AG04450 (cell line): ENCODE measurements around the gene ZNF429. TPM values are rescaled to one million over a fixed set of nuclear protein-coding genes. Genes with fewer than 3 reads are reported as not detected.
"Not testable (repeated sequence)": the region's sequence is repeated elsewhere in the genome, so short reads cannot be mapped to it uniquely, and the experiment has no call there.

ENCODE experiments used
- CTCF ChIA-PET: fragments of 300-600, 350-600 bp; formaldehyde crosslinking; extraction: SDS; loops from one replicate; lab custom pipeline; 2022; ENCODE audit warnings: antibody characterized with exemption, inconsistent platforms; lab: Charles Lee
- POLR2A ChIA-PET: fragments of 350-600 bp; formaldehyde crosslinking; extraction: SDS; loops from one replicate; lab custom pipeline; 2021; ENCODE audit warnings: antibody characterized with exemption, inconsistent platforms; lab: Yijun Ruan, JAX
- DNase-seq: peaks from one replicate; pipeline ENCODE4 v3.0.0-alpha.2; 2011; ENCODE audit warnings: low read depth, low spot score
- H3K27ac ChIP-seq: one replicate; pipeline ENCODE4 v1.5.1; 2012; ENCODE audit warnings: low read depth, low read length, control low read depth
- H3K27me3 ChIP-seq: one replicate; pipeline ENCODE4 v1.6.0; 2012; ENCODE audit warnings: low read length; ENCODE audit not compliant: control insufficient read depth, insufficient read depth
- H3K4me3 ChIP-seq: 2 replicates; pipeline ENCODE4 v1.5.1; 2011; ENCODE audit warnings: mild to moderate bottlenecking, low read depth, low read length, control low read depth
- H3K9me3 ChIP-seq: 2 replicates; pipeline ENCODE4 v1.5.1; 2012; ENCODE audit warnings: low read length; ENCODE audit not compliant: control insufficient read depth, insufficient read depth
- CTCF ChIP-seq: IDR thresholded peaks from 2 replicates; pipeline ENCODE4 v1.5.1; 2011; ENCODE audit warnings: low read depth, low read length, control low read depth, inconsistent platforms
- polyA plus RNA-seq: library from polyadenylated mRNA; depleted of rRNA; stranded (reverse); fragments of >200 nt; gene quantifications from 2 replicates; pipeline ENCODE4 v1.2.3, GENCODE V29; 2011

Gene ZNF429
- polyA plus RNA-seq, 1 experiment = 6.8 TPM

- Histone ChIP-seq H3K4me3 (no peak overlapping the region), H3K27me3 (no peaks in the 10 kb centered on the region), H3K27ac (no peak overlapping the region), H3K9me3 (peaks cover 47% of the 10 kb centered on the region)
- ChIA-PET CTCF (no interaction called here), POLR2A (no interaction called here)
- no peak for TF ChIP-seq CTCF
- DNase-seq = no peak
Observed at GRCh38 chr19:21559444-21559843, 54.0 kb downstream of the ZNF429 start.

GRCh38 chr19:21564406-21564805 lies 59.0 kb downstream of the ZNF429 start:
- Histone ChIP-seq H3K9me3 (peaks cover 32% of the 10 kb centered on the region), H3K4me3 (no peak overlapping the region), H3K27ac (no peak overlapping the region), H3K27me3 (no peaks in the 10 kb centered on the region)
- CTCF ChIA-PET = no interaction called here
- no peak for DNase-seq
- no peak for TF ChIP-seq CTCF
- POLR2A ChIA-PET = no interaction called here

- Histone ChIP-seq H3K9me3 (peaks cover 37% of the 10 kb centered on the region), H3K27me3 (no peaks in the 10 kb centered on the region), H3K27ac (no peak overlapping the region), H3K4me3 (no peak overlapping the region)
- DNase-seq = no peak
- no peak for TF ChIP-seq CTCF
- ChIA-PET POLR2A (no interaction called here), CTCF (no interaction called here)
Observed at GRCh38 chr19:21566073-21566472, 60.7 kb downstream of the ZNF429 start.

GRCh38 chr19:21567806-21568205 lies 62.4 kb downstream of the ZNF429 start:
- POLR2A ChIA-PET, CTCF ChIA-PET, DNase-seq, H3K4me3 ChIP-seq, H3K27ac ChIP-seq, H3K27me3 ChIP-seq: not testable (repeated sequence)
- H3K9me3 ChIP-seq = peaks cover 45% of the 10 kb centered on the region

- CTCF ChIA-PET = no interaction called here
- Histone ChIP-seq H3K27me3 (no peaks in the 10 kb centered on the region), H3K9me3 (peaks cover 46% of the 10 kb centered on the region), H3K4me3 (no peak overlapping the region), H3K27ac (no peak overlapping the region)
- TF ChIP-seq CTCF = no peak
- no peak for DNase-seq
- POLR2A ChIA-PET = no interaction called here
Observed at GRCh38 chr19:21568816-21569493, 63.6 kb downstream of the ZNF429 start.
